Left renal pelvis (tissue), 4 donors: ENCODE results near the gene LRIG1. TPM values are rescaled to one million over a fixed set of nuclear protein-coding genes. Genes with fewer than 3 reads are reported as not detected.

Source experiments
- DNase-seq, 4 donors: peaks; one replicate each; pipeline ENCODE4 v3.0.0-alpha.2; 2013; ENCODE audit warnings: low read depth in 4 of 4, low spot score in 3 of 4
- polyA plus RNA-seq, 4 donors: library from polyadenylated mRNA; unstranded; fragments of 120-200 nt; gene quantifications; one replicate each; pipeline ENCODE4 v1.2.1, GENCODE V29; 2013; ENCODE audit not compliant: insufficient read length in 4 of 4

LRIG1 gene
- polyA plus RNA-seq, 4 donors, result 19.6 to 30.9 (median 26.2) TPM

DNA sequence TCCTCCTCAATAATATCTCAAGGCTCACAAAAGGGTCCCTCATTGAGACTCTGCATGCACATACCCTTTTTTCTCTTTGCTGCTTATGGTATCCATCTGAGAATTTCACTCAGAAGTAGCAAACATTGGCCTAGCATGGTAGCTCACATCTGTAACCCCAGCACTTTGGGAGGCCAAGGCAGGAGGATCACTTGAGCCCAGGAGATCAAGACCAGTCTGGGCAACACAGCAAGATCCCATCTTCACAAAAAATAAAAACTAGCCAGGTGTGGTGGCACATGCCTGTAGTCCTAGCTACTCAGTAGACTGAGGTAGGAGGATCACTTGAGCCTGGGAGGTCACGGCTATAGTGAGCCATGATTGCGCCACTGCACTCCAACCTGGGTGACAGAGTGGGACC is 11.7 kb downstream of the LRIG1 start:
- DNase-seq, result no peak

DNA sequence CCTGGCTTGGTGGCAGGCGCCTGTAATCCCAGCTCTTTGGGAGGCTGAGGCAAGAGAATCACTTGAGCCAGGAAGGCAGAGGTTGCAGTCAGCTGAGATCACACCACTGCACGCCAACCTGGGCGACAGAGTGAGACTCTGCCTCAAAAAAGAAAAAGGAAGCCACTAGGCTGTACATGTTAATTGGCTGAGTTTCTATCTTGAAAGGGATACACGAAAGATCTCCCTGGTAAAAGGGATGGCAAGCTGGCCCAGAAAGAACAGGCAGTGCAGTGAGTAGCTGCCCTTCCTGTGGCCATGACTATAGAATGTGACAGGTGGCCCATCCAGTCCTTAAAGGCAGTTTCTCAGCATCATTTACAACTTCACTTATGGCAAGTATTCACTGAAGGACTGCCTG is 12.3 kb downstream of the LRIG1 start:
- no peak for DNase-seq

DNA sequence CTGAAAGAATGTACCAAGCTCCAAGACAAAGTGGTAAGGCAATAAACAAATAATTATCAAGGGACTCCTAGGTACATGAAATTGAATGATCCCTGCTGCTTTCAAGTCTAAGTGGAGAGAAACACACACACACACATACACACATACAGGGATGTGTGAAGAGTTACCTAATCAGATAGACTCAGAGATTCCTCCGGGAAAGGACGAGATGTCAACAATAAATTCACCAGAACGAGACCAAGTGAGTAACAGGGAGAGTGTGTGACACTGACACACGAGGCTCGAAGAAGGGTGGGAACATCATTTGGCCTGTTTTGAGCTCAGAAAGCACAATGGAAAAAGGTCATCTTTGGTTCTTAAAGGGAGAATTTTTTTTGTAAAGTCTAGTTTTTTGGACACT is 13.4 kb downstream of the LRIG1 start:
- DNase-seq, result no peak

DNA sequence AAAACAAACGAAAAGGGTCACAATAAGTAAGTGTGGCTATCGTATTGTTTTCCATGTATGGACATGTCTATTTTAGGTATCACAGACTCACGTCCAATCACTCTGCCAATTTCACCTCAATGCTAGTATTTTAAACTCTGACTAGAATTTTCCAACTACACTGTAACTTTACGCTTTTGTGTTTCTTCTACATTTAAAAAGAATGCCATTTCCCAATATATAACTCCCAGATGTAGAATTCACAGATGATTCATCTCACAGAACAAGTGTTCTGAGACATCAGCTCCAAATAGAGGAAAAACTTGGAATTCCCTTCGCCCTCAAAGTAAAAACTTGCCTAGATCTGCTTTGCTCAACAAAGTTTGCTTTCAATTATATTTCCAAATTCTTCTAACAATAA is 14.2 kb downstream of the LRIG1 start:
- DNase-seq, result no peak

DNA sequence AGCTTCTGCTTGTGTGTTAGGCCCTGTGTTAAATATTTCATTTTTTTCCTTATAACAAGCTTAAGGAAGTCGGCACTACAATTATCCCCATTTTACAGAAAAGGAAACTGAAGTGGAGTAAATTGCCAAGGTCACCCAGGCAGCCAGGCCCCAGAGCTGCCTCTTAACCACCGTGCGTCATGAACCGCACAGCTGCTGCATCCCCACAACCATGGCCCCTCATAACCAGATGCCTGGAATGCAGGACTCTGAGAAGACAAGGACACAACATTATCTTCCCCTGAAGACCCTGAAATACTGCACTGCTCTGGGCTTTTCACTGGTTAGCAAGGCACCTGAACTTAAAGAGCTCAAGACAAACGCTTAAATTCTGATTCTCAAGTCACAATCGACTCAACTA is 14.6 kb downstream of the LRIG1 start:
- DNase-seq, result no peak

DNA sequence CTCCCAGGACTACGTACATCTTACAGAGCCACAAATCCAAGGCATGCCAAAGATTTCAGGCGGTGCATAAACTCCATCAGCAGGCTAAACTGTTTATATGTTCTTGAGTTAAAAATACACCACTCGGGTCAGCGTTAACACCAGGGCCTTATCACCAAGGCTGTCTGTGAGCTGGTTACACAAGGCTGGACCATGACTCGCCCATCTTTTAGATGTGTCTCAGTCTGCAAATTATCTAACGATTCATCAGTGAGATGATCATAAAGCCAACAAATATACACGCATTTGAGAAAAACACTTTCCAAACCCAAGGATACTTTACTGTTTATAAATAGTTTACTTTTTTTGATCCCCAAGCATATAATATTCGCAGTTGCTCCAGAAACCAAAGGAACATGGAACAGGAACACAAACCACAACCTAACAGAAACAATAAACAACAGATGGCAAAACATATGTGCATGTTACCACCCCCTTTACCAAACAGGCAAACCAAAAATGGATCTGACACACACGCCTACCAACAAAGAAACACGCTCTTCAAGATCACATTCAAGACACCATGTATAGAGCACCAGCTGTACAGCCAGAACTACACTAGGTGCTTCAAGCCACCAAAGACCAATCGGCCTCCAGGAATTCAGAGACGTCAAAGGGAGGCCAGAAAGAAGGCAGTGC is 15.4 kb downstream of the LRIG1 start:
- no peak for DNase-seq

DNA sequence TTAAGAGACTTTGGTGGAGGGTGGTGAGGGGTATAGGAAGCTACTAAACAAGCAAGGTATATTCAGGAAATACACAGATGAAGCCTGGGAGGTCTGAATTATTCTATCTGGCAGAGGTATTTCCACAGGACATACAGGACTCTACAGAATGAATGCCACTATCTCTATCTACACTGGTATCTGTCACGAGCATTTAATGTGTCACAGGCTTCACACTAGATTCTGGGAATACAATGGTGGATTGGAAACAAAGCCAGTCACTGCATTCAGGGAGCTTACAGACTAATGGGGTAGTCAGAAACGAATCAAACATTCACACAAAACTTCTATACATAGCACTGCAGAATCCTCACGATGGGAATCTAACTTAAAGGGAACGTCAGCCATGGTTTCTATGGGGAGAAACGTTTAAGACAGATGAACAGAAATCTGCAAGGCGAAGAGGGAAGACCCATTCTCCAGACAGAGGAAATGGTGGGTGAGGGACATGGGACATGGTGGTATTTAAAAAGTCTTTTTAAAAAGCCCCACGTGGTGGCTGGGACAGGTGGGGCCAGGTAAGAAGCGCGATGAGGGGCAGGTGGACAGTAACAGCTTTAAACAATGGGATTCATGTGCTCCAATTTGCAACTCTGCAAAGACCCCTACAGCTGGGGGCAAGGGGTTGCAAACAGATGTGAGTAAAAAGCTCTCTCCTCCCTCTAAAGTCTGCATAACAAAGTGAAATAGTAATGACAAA is 16.5 kb downstream of the LRIG1 start:
- no peak for DNase-seq

DNA sequence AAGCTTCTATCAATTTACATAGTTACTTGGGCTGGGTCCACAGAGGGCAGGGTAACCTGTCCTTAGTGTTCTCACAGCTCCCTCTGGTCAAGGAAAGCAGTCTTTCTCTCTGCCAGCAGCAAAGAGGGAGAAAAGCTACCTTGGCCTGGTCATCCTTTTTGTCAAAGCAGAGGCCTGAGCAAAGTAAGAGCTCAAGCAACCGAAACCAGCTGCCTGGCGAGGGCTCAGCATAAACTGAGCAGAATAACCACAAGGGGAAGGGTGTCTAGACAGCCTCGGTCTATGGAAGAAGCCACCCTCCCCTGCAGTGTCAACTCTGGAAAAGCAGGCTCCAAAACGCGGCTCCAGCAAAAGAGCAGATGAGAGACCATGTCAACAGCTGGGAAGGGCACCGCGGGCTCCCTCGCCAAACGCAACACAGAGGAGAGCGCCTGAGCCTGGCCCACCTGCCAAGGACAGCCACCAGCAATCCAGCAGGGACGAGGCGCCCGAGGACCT is 17.4 kb downstream of the LRIG1 start:
- no peak for DNase-seq

DNA sequence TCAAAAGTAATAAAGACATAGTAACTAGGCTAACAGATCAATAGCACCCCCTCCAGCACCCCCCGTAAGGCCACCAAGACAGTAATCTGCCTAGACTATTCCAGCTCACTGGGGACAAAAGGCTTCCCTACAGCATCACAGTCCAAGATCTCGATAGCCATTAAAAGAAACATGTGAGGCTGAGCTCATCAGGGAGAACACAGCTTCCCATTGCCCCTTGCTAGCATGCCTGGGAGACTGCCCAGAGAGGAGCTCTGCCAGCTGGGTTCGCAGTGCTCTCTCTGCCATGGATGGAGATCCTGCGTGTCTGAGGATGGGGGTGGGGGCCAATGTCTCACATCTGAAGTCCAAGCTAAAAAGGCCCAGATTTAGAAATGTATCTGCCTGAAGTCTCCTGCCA is 17.8 kb downstream of the LRIG1 start:
- no peak for DNase-seq

DNA sequence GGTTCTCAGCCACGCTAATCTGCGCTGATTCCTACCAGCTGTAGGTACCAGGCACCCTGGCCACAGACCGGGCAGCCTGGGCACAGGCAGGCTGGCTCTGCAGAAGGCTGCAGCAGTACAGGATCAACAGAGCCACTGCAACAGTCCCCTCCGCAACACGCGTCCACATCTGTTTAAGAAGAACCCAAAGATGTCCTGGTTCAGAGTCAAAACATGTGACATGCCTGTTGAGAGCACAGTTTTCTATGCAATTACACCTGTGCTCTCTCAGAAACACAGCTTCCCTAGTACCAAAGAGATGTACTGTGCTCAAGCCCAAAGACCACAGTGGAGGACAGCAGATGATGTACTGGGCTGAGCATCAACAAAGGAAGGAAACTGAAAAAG is 18.8 kb downstream of the LRIG1 start:
- DNase-seq, result no peak

DNA sequence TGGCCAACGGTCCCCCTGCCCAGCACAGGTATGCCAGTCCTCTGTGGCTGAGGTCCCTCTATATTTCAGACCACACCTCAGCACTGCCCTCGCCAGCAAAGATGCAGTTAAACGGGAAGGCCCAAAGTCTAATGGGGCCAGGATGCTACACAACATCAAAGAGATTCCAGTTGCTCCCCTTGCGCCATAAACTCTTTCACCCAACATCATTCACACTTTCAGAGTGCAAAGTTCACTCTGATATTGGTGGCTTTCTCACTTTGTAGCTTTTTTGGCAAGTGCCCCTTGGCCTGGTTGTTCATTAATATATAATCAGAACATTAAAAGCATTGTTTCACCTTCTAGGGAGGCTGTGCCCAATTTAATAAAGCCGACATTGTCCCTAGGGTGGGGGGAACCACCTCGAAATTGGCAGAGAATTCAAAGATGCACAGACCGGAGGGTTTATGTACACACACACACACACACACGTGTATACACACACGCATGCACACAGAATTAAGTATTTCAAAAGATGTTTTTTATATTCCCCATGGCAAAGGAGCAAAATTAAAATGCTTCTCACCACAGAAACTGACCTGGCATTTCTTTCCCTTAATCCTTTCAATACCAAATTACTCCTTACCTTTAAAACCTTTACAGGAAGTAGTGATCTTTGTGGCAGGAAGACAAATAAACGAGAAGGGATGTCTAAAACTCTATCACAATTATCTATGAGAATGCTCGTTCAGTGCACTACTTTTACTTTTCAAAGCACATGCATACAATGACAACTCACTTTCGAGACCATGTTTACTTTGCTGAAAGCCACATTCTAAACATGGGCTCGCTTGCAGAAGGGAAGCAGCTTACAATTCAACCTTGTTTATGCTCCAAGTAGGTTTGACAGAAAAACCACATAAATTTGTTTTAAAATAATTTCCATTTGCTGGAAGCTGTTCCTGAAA is 19.5 kb downstream of the LRIG1 start:
- no peak for DNase-seq

DNA sequence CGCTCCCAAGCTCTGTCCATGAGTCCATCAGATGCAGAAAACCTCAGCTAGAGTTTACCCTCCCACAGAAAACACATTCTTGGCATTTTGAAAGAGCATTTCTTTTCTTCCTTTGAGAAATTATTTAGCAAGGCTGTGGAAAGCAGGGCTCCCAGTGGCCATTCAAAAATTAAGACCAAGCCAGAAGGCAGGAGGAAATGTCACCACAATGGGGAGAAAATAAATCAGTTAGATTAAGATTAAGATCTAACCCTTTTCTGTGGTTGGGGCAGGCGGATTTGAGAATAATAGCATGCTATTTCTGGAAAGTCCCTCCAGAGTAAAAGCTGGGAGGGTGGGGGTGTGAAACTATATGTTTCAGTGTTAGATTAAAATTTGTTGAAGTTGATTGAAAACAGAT is 20.2 kb downstream of the LRIG1 start:
- DNase-seq, result no peak

DNA sequence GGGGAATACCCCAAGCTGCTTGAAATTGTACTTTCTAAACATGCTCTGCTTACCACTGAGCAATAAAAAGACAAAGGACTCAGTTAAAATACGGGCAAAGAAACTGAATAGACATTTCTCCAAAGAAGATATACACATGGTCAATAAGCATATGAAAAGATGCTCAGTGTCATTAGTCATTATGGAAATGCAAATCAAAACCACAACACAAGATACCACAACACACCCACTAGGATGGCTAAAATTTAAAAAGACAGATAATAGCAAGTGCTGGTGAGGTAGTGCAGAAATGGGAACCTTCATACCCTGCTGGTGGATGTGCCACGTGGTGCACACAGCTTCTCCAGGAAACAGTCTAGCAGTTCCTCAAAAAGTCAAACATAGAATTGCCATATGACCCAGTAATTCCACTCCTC is 21.3 kb downstream of the LRIG1 start:
- DNase-seq, result no peak

DNA sequence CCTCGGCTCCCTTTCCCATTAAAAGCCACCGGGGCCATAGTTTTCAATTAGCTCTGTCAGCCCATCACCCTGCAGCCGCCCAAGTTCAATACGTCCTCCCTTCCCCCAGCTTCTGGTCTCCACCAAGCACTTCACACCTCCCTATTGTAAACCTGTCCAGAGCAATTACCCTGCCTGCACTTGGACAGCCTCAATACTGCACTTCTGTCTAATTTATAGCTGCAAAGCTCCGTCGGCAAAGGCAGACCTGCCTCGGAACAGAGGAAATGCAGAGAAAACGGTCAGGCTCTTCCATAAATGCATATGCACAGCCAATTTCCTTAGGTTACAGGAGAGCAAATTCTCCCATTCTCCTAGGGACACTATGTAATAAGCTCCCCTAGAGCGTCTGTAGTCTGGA is 21.9 kb downstream of the LRIG1 start:
- no peak for DNase-seq

DNA sequence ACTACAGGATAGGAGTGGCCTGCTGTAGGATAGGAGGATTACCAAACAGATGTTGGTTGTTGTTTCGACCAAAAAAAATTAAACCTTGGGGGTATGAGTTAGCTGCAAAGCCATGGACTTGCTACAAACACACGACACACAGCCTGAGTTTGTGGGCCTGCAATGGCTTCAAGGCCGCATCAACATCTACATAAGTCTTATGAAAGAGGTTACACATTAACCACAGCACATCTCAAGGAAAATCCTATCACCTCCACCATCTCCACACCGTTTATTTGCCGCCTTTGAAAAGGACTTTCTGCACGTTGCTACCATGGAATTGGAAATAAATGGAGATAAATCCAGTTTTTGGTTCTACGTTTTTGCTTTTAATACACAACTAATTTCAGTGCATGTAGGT is 23.0 kb downstream of the LRIG1 start:
- no peak for DNase-seq

DNA sequence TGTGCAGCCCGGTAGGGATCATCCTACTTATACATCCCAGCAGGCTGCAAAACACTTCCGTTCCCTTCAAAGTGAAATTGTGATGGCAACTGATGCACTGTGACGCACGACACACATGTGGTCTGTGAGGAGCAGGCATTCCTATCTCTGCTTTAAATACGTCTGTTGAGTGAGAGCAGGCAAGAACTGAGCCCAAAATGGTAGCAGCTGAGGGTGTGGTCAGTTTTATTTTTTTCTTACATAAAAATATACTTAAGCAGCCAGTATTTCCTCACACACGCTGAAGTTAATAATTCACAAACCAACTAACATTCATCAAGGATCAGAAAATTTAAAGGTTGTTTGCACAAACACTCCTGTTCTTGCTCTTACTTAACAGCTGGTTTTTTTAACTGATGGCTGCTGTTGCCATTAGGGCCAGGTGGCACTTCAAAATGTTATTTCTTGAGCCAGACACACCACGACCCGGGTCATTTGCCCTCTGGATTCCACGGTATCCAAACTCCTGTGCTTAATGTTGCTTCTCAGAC is 23.9 kb downstream of the LRIG1 start:
- DNase-seq, result no peak

DNA sequence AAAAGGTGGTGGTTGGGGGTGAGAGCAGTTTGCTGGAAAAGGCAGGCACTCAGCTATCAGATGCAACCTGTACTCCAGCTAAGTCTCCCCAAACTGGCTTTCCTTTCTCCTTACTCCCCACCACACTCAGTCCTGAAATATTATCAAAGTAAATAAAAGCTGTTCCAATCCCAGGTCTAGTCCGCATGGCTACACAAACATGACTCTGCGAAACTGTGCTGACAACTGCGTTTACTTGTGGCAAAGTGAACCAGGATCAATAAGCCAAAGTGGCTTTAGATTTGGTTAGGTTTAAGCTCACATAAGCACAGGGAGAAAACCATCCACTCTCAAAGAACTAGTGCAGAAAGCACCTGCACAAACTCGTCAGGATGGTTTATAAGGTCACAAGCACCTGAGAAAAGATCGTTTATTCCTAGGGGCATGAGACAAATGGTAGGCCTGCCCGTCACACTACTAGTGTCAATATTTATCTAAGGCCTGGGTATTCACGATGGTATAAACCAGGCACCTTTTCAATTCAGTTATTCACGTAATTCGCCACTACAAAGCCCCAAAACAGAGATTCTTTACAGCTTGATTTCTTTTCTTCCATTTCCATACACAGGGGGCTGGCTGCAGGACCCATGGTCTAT is 25.3 kb downstream of the LRIG1 start:
- DNase-seq, result no peak

DNA sequence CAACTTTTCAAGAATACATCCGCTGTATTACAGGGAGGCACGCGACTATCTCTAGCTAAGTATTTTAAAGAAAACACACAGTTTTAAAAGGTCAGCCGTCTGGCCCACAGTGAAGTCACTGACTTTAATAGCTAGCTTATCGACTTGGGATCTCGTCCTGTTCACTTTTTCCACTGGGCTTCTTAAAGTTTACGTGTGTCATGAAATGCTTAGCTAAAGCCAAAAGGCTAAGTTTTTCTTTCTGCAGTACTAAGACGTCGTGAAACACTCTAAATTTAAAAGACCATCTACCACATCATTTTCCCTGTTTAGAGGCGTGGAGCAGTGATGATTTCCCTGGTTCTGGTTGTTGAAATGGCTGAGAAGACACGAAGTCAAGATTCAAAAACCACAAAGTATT is 27.1 kb downstream of the LRIG1 start:
- no peak for DNase-seq

DNA sequence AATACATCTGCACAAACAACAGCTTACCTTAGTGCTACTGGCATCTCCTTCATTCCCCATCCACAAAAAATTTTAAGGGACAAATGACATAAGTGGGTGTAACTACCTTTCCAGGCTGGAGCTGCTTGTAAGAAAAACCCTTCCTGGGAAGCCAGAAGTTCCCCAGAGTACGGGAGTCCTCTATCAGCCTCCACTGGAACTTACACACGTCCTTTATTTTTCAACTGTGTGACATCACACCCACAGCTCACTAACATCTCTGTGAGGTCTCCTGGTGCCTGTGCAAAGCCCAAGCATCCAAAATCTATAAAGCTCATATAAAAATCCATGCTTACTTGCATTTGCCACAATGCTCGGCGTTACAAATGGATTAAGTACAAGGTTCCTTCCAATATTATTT is 27.6 kb downstream of the LRIG1 start:
- DNase-seq, result no peak

DNA sequence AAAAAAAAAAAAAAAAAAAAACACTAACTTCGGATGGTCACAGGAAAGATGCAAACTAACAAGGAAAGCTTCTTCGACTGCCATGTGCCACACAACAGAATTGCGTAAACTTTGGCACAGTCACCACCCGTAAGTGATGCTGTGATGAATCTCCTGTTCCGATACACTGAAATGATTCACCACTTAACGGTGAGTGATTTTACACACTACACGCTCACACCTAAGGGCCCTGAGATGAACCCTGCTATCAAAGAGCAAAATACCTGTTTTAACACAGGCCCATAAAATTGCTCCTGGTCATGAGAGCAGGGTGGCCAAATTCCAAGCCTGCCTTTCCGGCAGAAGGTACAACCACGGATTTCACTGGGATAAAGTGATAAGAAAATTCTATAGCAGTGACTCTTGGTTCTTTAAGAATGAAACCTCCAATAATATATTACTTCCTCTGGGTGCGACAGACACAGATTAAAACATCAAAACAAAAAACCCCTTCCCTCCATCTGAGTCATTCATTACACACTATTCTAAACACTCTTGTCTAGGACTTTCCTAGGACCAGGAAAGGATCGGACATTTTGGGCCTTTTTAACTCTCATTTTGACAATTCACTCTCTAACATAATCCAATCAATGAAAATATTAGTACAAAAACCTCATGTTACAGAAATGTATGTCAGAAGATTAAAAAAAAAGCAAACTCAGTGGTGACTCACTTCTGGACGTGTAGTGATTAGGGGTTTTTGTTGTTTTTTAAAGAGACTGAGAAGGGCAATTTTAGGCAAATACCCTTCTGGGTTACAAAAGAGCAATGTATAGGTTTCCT is 28.3 kb downstream of the LRIG1 start:
- no peak for DNase-seq
